HG02884 (cell line): ENCODE measurements around the gene CRIP2.

Source experiments
- ATAC-seq: cut with Tn5 transposase; IDR thresholded peaks from one replicate; pipeline ENCODE4 v1.9.1; 2021; ENCODE audit warnings: mild to moderate bottlenecking, moderate library complexity; ENCODE audit not compliant: unreplicated experiment

CRIP2 gene

DNA sequence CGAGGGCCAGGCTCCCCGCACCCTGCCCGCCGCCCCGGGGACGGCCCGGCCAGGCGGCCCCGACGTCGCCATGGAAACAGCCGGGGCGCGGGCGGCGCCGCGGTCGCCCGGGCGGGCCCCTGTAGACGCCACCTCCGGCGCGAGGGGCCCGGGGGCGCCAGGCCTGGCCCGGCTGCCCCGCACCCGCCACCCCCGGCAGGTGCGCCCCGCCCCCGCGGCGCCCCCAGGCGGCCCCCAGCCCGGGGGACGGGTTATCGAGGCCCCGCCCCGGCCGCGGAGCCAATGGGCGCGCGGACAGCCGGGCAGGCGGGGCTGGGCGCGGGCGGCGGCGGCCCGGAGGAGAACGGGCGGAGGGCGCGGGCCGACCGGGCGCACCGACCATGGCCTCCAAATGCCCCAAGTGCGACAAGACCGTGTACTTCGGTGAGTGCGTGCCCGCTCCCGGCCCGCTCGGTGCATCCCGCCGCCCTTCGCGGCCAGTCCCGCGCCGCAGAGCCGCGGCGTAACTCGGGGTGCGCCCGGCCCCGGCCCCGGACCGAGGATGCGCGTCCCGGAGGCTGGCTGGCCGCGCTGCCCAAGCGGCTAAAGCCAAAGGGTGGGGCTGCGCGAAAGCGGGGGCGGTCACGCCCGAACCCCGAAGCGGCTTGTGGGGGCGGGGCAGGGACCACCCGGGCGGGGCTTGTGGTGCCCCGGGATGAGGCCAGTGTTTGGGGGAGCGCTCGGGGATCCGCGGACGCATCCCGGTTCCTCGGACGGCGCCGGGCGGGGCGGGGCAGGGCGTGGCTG lies at the start of gene CRIP2:
Gene CRIP2, plus strand, starts transcription at position 339 of the 786 bp plus-strand sequence. Its CDS starts 42 bp downstream, at position 381.
- no peak for ATAC-seq

GRCh38 chr14:105424861-105425260 lies 49.8 kb upstream of the CRIP2 start:
- no peak for ATAC-seq

DNA sequence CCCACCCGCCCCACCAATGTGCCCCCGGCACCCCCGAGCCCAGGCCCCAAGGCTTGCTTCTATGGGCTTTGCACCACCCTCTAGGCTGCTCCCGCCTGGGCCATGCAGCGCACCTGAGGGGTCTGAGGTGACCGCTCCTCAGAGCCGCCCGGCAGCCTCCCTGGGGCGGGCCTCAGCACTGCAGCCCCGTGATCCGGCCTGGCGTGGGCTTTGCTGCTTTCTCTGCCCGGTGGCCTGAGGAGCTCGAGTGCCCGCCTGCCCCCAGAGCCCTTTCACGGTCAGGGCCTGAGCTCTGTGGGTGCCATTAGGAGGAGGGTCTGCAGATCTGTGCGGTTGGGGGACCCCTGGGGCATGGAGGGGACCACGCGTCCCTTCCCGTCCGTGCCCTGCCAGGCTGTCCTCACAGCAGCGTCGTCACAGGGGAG lies 48.8 kb upstream of the CRIP2 start:
- ATAC-seq: no peak

- ATAC-seq: no peak
Measured at GRCh38 chr14:105426416-105427130, 48.0 kb upstream of the CRIP2 start.

DNA sequence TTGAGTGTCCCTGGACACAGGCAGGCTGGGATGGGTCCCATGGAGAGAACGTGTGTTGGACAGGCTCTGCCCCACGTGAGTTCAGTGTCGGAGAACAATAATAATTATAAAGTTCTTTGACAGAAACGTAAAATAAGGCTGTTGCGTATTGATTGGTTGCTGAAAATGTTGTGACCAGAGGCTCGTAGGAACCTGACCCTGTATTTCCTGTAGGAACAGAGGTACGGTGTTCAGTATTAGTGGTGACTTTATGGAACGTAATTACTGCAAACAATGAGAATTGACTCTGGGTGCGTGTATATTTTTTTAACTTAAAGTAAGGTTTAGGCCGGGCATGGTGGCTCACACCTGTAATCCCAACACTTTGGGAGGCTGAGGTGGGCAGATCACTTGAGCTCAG lies 47.2 kb upstream of the CRIP2 start:
- no peak for ATAC-seq

DNA sequence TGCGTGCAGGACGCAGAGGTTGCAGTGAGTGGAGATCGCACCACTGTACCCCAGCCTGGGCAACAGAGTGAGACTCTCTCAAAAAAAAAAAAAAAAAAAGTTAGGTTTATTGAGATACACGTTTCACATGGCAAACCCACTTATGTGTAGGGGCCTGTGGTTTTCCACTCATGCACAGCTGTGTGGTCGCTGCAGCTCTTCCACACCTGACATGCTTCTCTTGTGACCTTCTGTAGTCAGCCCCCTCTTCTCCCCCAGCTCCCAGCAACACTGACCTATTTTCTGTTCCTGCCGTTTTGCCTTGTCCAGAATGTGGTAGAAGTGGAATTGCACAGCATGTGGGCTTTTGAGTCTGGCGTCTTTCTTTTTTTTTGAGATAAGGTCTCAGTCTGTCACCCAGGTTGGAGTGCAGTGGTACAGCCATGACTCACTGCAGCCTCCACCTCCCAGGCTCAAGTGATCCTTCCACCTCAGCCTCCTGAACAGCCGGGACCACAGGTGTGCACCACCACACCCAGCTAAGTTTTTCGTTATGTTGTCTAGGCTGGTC lies 46.6 kb upstream of the CRIP2 start:
- ATAC-seq: no peak

GRCh38 chr14:105430042-105430441 lies 44.6 kb upstream of the CRIP2 start:
- ATAC-seq: no peak

GRCh38 chr14:105430565-105430964 lies 44.1 kb upstream of the CRIP2 start:
- no peak for ATAC-seq

DNA sequence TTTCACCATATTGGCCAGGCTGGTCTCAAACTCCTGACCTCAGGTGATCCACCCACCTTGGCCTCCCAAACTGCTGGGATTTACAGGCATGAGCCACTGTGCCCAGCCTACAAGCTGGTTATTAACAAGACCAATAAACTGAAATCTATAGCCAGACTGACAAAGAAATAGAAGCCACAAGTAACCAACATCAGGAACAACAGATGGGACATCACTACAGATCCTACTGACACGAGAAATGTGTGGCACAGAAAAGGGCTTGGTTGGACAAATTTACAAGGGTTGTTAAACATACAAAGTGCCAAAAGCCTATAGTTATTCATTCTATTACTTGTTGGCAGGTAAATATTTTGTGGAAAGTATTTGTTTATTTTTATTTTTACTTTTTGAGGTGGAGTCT lies 43.4 kb upstream of the CRIP2 start:
- ATAC-seq: no peak

GRCh38 chr14:105432657-105433056 lies 42.0 kb upstream of the CRIP2 start:
- ATAC-seq: no peak

DNA sequence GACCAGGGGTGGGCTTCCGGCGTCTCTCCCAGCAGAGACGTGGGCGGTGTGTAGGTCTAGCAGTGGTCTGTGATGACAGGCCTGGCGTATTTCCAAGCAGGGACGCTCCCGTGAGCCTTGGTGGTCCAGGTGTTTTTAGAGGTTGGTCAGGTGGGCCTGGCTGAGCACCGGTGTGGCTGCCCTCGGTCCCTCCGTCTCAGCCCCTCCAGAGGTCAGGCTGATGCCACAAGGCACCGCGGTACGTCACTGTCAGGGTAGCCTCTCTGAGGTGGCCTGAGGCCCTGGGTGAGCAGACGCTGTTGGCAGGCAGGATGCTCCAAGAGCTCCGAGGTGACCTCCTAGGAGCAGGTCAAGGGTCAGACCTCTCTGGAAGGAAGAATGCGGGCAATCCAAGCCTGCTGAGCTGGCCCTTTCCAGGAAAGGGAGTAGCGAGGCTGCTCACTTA lies 41.4 kb upstream of the CRIP2 start:
- ATAC-seq: no peak

DNA sequence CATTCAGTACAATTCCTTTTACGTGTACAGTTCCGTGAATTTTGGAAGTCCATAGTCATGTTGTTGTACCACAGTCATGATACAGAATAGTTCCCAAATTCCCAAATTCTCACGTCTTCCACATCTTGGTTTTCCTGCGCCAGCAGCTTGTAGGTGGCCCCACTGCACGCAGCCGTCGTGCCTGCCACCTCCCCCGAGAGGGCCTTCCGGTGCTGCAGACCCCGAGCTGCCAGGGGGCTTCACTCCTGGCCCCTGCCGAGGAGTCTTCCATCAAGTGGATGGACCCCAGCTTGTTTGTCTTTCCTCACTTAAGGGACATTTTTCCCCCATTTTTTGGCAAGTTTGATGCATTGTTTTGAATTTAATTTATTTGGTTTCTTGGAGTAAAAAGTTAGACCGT lies 38.2 kb upstream of the CRIP2 start:
- ATAC-seq: no peak

- no peak for ATAC-seq
Measured at GRCh38 chr14:105436891-105437722, 37.5 kb upstream of the CRIP2 start.

- no peak for ATAC-seq
Measured at GRCh38 chr14:105437723-105438500, 36.7 kb upstream of the CRIP2 start.

DNA sequence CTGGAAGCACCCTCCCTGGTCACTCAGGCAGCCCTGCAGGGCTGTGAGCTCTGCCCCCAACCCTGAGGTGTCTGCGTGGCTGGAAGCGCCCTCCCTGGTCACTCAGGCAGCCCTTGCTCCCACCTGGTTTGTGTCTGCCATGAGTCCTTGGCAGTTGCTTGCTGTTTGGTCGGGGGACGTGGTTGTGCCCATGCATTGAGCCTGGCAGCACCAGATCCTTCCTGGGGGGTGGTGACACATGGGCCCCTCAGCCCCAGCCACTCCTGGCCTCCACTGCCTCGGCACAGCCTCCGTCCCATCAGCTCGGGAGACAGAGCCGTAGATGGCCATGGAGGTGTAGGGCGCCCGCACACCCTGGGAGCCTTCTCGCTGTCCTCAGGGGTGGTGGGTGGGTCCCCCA lies 35.4 kb upstream of the CRIP2 start:
- ATAC-seq: no peak

- ATAC-seq: no peak
Measured at GRCh38 chr14:105439710-105440553, 34.7 kb upstream of the CRIP2 start.

DNA sequence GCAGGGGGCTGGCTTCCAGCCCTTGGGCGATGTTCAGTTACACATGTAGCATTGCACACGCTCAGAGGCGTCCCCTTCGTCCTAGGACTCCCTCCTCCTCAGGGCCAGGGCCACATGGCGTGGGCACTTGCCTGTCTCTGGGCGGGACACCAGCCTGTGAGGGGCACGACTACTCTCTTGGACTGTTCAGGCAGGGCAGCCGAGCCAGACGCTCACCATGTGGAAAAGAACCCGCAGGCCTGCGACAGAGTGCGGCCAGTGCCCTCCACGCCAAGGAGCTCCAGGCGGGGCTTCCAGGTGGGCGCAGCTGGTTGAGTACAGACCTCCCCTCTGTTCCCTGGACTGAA lies 34.1 kb upstream of the CRIP2 start:
- ATAC-seq: no peak

DNA sequence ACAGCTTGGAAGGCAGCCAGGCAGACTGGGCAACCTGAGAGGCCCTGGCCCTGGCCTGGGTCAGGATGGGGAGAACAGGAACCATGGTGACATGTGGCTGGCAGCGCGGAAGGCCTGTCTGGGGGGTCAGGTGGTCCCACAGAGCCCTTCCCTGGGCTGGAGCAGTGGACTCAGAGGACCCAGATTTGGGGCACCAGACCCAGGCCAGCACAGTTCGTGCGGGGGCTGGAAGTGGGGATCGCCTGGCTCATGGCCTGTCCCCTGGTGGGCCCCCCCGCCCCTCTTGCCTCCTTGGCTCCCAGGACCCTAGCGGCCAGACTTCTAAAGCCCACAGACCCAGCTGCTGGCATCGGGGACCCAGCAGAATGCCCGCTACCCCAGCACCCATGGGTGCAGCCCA lies 33.6 kb upstream of the CRIP2 start:
- ATAC-seq: no peak

DNA sequence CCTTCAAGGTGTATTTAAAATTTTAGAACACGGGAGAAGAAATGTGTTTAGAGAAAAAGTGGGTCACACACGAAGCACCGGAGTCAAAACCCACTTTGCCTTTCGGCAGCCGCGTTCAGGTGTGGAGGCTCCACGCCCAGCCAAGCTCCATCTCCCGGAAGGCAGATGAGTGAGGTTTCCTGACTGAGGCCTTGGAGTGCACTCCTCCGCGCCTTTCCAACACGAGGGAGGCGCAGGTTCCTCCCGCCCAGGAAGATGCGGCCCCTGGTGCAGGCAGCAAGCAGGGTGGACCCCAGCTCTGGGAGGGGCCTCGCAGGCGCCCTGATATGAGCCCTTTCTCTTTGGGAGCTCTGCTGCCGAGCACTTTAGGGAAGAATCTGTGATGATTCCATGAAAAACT lies 32.5 kb upstream of the CRIP2 start:
- no peak for ATAC-seq

GRCh38 chr14:105442834-105443233 lies 31.8 kb upstream of the CRIP2 start:
- ATAC-seq: no peak
